WI38 (cell line): ENCODE results near the gene PDIA4.
"Not testable (repeated sequence)": the region's sequence is repeated elsewhere in the genome, so short reads cannot be mapped to it uniquely, and the experiment has no call there.

Source experiments
- H3K4me3 ChIP-seq: 2 replicates; pipeline ENCODE4 v1.5.1; 2011; ENCODE audit warnings: low read depth, mild to moderate bottlenecking, control low read depth, low read length
- TF ChIP-seq, protein P1 (sequence below): IDR thresholded peaks from 2 replicates; pipeline ENCODE4 v1.5.1; 2012; ENCODE audit warnings: low read depth, mild to moderate bottlenecking, control low read depth, low read length

PDIA4 gene

DNA sequence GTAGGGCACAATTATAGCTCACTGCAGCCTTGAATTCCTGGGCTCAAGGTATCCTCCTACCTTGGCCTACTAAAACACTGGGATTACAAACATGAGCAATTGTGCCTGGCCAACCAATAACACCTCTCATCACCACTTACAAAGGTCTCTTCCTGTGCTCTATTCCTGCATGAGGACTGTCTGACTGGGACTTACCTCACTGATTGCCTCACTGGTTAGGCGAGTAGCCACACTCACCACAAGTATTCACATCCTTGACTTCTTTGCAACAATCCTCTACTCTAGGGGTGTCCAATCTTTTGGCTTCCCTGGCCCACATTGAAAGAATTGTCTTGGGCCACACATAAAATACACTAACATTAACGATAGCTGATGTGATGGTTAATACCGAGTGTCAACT is 22.6 kb upstream of the PDIA4 start:
- TF ChIP-seq, protein P1, sequence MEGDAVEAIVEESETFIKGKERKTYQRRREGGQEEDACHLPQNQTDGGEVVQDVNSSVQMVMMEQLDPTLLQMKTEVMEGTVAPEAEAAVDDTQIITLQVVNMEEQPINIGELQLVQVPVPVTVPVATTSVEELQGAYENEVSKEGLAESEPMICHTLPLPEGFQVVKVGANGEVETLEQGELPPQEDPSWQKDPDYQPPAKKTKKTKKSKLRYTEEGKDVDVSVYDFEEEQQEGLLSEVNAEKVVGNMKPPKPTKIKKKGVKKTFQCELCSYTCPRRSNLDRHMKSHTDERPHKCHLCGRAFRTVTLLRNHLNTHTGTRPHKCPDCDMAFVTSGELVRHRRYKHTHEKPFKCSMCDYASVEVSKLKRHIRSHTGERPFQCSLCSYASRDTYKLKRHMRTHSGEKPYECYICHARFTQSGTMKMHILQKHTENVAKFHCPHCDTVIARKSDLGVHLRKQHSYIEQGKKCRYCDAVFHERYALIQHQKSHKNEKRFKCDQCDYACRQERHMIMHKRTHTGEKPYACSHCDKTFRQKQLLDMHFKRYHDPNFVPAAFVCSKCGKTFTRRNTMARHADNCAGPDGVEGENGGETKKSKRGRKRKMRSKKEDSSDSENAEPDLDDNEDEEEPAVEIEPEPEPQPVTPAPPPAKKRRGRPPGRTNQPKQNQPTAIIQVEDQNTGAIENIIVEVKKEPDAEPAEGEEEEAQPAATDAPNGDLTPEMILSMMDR = no peak
- H3K4me3 ChIP-seq = no peak overlapping the region

DNA sequence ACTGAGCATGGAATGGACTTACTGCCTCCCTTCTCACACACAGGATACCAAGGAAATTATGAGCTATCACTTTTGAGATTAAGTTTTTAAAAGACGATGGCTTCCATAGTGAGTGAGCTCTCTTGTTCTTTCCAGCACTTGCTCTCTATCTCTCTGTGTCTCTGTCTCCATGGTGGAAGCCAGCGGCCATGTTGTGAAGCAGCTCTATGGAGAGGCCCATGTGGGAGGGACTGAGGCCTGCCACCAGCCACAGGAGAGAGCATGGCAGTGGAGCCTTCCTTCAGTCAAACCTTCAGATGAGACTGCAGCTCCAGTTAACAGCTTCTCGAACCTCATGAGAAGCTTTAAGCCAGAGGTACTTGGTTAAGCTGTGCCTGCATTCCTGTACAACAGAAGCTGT is 20.5 kb upstream of the PDIA4 start:
- TF ChIP-seq, protein P1 = no peak
- H3K4me3 ChIP-seq = no peak overlapping the region

DNA sequence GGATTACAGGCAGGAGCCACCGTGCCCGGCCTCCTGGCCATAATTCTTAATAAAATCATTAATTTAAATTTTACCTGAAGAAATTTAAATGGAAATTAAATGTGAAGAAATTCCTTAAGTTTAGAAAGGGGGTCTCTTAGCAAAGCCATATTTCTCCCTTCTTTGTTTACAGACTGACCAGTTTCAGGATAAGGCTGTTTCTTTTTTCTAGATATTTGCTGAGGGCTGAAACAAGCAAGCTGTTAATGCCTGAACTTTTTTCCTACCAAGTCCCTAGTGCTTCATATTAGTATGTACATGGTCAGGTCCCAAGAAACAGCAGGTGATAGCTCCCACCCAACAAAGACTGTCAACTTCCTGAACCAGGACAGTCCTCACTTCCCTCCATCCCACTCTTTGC is 18.1 kb upstream of the PDIA4 start:
- no peak overlapping the region for H3K4me3 ChIP-seq
- TF ChIP-seq, protein P1 = no peak

DNA sequence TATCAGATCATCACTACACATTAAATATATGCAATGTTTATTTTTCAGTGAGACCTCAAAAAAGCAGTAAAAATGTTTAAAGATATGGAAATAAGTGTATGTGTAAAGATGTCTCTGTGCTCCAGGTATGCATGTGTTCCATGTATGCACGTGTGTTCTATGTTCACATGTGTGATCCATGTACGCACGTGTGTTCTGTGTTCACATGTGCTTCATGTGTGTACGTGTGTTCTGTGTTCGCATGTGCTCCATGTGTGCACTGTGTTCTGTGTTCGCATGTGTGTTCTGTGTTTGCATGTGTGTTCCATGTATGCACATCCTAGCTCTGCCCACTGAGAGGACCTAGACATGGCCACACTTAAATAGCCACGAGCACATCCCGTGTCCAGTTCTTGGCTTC is 15.6 kb upstream of the PDIA4 start:
- TF ChIP-seq, protein P1 = no peak
- H3K4me3 ChIP-seq = no peak overlapping the region

DNA sequence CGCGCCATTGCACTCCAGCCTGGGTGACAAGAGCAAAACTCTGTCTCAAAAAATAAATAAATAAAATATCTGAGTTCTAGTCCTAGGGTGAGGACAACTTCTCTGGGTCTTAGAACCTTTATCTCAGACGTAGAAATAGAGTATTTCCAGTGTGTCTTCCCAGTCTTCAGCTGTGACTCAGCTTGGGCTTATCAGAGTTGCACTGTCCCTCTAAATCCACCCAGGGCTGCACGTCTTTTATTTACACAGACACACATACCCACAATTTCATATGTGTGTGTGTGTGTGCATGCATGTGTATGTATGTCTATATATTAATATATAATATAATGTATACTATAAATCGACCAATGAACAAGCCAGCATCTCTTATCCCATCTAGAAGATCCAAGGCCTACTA is 13.0 kb upstream of the PDIA4 start:
- TF ChIP-seq, protein P1 = no peak
- no peak overlapping the region for H3K4me3 ChIP-seq

DNA sequence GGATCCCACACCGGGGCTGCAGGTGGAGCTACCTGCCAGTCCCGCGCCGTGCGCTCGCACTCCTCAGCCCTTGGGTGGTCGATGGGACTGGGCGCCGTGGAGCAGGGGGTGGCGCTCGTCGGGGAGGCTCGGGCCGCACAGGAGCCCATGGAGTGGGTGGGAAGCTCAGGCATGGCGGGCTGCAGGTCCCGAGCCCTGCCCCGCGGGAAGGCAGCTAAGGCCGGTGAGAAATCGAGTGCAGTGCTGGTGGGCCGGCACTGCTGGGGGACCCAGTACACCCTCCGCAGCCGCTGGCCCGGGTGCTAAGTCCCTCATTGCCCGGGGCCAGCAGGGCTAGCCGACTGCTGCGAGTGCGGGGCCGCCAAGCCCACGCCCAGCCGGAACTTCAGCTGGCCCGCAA is 10.3 kb upstream of the PDIA4 start:
- H3K4me3 ChIP-seq = not testable (repeated sequence)

DNA sequence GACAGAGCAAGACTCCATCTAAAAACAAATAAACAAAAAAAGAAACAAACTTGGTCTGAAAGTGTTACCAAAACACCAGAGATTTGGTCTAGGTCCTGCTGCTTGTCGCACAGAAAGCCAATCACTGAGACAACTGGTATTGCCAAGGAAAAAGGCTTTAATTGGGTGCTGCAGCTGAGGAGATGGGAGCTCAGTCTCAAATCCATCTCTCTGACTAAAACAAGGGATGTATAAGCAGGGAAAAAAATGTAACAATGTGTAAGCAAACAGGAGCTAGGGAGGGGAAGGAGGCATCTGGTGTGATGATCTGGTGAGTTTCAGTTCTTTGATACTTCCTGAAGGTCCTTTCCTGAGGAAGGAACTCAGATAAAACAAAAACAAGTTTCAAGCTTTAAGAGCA is 8.4 kb upstream of the PDIA4 start:
- H3K4me3 ChIP-seq = no peak overlapping the region
- TF ChIP-seq, protein P1 = no peak

DNA sequence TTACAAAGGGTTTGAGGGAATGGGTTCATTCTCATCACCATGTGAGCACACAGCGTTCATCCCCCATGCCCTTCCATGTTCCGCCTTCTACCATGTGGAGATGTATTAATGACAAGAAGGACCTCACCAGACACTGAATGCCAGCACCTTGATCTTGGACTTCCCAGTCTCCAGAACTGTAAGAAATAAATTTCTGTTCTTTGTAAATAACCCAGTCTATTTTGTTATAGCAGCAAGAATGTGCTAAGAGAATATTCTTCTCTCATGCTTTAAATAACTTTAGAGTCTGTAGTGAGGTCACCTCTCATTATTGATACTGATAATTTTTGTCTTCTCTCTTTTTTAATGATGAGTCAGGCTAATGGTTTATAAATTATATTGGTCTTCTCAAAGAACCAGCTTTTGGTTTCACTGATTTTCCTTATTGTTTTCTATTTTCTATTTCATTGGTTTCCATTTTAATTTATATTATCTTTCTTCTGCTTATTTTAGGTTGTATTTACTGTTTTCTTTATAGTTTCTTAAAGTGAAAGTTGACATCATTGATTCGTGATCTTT is 3.1 kb upstream of the PDIA4 start:
- no peak overlapping the region for H3K4me3 ChIP-seq
- TF ChIP-seq, protein P1 = no peak

DNA sequence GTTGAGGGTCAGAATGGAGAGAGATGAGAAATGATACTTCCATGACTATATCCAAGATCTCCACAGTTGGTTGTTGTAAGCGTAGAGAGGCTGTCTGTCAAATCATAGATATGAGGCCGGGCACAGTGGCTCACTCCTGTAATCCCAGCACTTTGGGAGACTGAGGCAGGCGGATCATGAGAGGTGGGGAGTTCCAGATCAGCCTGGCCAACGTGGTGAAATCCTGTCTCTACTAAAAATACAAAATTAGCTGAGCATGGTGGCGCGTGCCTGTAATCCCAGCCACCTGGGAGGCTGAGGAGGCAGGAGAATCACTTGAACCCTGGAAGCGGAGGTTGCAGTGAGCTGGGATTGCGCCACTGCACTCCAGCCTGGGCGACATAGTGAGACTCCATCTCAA is 2.1 kb upstream of the PDIA4 start:
- not testable (repeated sequence) for H3K4me3 ChIP-seq
